GM19025 (cell line): Measurements from ENCODE around the gene PRR23B.

ENCODE experiments used
- ATAC-seq: cut with Tn5 transposase; IDR thresholded peaks from one replicate; pipeline ENCODE4 v1.9.1; 2021; ENCODE audit warnings: mild to moderate bottlenecking, low read depth, moderate library complexity; ENCODE audit not compliant: unreplicated experiment

Gene PRR23B

DNA sequence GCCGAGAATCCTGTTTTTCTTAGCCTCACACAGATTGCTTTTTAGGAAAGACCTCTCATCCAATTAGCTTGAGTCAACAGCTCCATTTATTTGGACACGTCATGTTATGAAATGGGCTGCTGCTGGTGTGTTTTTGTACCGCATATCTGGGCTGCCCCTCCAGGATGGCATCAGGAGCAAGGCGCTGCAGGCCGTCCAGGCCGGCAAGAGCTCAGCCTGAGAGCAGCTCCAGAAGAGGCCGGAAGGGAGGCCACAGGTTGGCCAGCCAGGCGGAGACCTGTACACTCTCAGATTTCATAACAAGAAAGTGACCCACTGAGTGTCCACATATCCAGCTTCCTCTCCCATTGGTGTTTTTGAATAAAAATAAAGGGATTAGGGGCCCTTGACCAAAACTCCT, 45.4 kb downstream of the PRR23B start:
- no peak for ATAC-seq

DNA sequence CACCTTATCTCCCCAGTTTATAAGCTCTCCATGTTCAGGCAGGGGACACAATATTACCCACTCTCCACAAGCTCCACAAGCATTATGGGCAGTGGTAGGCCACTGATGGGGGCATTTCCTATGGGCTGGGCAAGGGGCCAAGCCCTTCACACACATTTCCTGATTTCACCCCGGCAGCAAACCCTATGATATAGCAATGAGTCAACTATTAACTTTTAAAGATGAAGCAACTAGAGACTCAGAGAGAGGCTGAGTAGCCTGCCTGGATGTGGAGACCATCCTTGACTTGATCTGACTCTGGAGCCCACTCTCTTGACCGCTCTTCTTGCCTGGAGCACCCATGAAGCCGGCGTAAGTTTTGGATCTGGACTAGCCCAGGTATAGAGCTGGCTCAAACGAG, 46.3 kb downstream of the PRR23B start:
- no peak for ATAC-seq

DNA sequence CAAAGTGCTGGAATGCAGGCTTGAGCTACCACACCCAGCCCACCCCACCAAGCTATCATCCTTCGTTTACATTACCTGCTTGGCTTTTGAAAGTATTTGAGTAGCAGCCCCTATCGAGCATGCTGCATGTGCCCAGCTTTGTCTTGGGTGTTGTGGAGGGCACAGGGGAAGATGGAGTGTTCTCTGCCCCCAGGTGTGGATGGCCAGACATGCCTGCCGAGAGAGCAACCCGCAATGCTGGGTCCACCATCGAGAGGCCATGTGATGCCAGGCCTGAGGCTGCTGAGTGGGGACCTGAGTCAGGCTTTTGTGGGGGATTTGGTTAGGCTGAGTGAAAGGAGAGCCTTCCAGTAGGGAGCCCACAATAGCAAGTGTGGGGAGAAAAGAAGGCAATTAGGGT, 47.8 kb downstream of the PRR23B start:
- no peak for ATAC-seq

- ATAC-seq, result no peak
These were observed 48.9 kb downstream of the PRR23B start for GRCh38 chr3:138971766-138972320.
